Activated CD4-positive, alpha-beta T cell treated with anti-CD3 and anti-CD28 coated beads, Interleukin-2, amount 50 U/mL, for 48 hours (primary cell): ENCODE results near the gene UBXN1.

Experiments
- DNase-seq, 2 experiments: peaks; one replicate each; pipeline ENCODE4 v3.0.0-alpha.2; 2020

The UBXN1 gene, protein sequence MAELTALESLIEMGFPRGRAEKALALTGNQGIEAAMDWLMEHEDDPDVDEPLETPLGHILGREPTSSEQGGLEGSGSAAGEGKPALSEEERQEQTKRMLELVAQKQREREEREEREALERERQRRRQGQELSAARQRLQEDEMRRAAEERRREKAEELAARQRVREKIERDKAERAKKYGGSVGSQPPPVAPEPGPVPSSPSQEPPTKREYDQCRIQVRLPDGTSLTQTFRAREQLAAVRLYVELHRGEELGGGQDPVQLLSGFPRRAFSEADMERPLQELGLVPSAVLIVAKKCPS

DNA sequence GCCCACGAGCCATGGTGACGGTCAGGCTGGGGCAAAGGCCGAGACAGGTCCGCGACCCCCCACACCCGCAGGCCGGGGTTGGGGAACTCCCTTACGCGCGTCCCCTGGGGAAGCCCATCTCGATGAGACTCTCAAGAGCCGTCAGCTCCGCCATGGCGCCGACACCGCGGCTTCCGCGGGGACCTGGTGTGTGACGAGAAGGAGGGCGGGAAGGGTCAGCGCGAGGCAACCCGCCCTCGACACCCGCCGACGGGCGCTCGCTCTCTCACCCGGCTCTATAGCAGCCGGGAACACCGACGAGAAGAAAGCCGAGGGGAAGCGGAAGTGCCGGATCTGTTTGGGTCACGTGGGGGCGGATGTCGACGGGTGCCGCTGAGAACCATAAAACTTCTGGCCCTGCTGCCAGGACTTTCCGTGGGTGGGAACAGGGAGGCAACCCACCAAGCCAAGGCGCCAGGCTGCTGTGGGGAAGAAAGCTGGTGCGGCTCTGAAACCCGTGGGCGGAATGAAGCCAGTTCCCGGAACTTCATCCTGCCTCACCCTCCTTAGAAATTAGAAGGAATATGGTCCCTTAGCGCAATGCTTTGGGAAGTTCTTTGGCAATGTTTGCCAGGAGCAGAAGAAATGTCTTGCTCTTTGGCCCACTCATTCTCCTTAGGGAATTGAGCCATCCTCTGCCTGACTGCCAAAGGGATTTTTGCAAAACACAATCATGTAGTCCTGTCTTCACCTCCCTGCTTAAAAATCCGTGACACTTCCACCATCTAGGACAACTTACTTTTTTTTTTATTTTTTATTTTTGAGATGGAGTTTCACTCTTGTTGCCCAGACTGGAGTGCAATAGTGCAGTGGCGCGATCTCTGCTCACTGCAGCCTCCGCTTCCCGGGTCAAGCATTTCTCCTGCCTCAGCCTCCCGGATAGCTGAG is at the start of gene UBXN1:
UBXN1 (minus strand) TSS at position 304 of the 927 bp plus-strand sequence; CDS start at position 154, 150 bp downstream.
- peak; percentile 88 to 91 for DNase-seq

GRCh38 chr11:62728171-62728988 is 49.5 kb upstream of the UBXN1 start, which contains the start of gene TTC9C:
Gene TTC9C, plus strand, starts transcription at chr11:62728486. Its CDS starts 363 bp downstream, at chr11:62728849.
- peak; percentile 85 to 89 for DNase-seq

GRCh38 chr11:62727872-62728170 is 48.9 kb upstream of the UBXN1 start:
- DNase-seq, result peak; percentile 78 to 87

DNA sequence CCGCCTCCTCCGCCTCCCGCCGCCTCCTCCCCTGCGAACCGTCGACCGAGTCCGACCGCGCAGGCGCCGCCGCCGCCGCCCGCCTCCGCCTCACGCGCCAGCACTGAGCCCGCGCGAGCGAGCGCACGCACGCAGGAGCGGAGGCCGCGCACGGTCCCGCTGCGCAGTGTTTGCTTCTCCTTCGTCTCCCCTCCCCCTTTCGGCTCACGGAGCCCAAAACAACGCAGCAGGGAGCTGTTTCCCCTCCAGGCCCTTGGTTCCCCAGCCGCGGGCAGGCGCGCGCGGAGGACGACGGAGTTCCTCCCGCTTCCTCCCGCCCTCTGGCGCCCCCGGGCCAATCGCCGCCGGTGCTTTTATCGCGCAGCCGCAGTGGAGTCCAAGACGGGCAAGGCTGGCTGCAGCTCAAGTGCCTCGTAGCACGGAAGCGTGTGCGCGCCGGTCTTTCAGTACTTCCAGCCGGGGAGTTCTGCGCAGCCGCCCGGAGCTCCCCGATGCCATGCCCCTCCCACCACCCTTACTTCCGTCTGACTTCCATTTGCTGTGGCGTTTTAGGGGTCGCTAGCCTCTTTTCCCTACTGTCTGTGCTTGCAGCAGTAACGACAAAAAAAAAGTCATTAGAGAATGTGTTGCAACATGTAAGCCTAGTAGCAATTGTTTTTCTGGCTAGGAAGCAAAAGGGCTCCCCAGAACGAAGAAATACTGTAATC is 48.4 kb upstream of the UBXN1 start, which contains the start of gene HNRNPUL2:
HNRNPUL2 (minus strand) TSS at position 293 of the 707 bp plus-strand sequence. CDS start 301 bp downstream, outside the sequence.
- DNase-seq, result peak; percentile 97 to 98

GRCh38 chr11:62726915-62727164 is 48.0 kb upstream of the UBXN1 start:
- no peak for DNase-seq

DNA sequence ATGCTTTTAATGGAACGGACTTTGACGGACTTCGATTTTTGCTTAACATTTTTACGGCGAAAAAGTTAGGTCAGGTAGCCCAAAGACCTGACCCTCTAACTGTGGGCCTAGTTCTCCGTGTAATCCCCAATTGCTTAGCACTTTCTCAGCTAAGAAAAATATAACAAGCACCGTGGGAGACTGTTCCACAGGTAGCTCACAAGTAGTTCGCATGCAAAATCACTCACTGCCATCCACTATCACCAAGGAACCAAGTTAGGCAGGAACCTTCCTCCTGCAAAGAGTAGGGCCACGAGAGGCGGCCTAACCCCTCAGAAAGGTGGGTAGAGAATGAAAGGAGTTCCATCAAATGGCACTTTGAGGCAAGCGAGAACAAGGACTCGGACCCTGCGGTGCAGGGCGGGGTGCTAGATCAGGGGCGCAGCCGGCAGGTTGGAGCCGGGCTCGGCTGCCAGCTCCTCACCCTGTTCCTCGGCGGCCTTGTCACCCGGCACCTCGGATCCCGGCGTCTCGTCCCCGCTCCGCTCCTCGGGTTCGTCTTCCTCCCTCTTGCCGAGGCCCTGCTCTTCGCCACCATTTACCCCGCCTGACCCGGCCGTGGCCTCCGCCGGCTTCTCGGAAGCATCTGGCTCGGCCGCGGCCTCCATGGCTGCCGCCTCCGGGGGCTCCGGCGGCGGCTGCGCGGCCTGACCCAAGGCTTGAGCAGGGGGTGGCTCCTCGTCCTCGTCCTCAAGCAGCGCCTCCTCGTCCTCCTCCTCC is 47.5 kb upstream of the UBXN1 start:
- DNase-seq, result no peak

GRCh38 chr11:62725646-62726045 is 46.8 kb upstream of the UBXN1 start:
- no peak for DNase-seq

DNA sequence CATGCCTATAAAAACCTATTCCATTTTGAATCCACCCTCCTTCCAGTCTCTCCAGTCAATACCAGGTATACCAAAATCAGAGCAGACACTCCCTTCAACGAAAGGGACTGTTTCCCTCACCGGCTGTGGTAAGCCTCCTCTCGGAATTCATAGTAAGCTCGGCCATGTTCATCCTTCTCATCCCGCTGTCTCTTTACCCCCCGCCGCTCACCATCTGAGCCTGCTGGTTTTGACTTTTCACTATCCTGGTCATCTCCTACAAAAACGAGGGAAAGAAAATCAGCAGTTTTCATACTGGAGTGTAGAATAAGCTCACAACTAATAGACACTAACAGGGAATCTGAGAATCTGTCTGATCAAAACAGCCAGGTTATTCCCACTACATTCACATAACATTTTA is 45.3 kb upstream of the UBXN1 start:
- DNase-seq, result no peak

- no peak for DNase-seq
Measured at GRCh38 chr11:62721994-62722393, 43.1 kb upstream of the UBXN1 start.

DNA sequence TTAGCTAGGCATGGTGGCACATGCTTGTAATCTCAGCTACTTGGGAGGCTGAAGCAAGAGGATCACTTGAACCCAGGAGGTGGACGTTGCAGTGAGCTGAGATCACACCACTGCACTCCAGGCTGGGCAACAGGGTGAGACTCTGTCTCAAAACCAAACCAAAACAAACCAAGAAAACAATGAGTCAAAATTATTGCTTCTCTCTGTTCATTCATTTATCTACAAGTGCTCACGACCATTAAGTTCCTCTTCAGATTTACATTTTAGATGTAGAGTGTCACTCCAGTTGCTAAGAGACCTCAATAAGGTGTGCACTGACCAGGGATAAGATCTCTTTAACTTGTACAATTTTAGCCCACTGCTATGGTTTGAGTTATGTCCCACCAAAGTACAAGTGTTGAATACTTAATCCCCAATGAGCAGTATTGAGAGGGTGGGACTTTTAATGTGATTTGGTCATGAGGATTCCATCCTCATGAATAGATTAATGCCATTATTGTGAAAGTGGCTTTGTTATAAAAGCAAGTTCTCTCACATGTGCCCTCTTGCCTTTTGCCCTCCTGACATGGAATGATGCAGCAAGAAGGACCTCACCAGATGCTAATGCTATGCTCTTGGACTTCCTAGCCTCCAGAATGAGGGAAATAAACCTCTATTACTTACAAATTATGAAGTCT is 40.6 kb upstream of the UBXN1 start:
- no peak for DNase-seq

- no peak for DNase-seq
Measured at GRCh38 chr11:62716816-62717215, 37.9 kb upstream of the UBXN1 start.

DNA sequence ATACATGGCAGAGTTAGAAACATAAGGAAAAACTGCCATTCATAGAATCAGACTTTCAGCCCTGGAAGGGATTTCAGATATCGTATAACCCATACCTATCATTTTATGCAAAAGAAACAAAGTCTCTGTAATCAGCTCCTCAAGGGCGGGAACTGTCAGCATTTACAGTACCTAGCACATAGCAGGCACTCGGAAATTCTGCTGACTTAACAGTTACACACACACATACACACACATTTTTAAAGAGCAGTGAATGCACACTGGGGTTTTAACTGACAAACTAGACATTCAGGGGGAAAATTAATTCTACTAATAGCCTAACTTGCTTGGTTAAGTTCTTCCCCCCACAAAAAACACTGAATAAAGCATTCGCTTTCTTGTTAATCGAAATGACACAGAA is 37.3 kb upstream of the UBXN1 start:
- no peak for DNase-seq

DNA sequence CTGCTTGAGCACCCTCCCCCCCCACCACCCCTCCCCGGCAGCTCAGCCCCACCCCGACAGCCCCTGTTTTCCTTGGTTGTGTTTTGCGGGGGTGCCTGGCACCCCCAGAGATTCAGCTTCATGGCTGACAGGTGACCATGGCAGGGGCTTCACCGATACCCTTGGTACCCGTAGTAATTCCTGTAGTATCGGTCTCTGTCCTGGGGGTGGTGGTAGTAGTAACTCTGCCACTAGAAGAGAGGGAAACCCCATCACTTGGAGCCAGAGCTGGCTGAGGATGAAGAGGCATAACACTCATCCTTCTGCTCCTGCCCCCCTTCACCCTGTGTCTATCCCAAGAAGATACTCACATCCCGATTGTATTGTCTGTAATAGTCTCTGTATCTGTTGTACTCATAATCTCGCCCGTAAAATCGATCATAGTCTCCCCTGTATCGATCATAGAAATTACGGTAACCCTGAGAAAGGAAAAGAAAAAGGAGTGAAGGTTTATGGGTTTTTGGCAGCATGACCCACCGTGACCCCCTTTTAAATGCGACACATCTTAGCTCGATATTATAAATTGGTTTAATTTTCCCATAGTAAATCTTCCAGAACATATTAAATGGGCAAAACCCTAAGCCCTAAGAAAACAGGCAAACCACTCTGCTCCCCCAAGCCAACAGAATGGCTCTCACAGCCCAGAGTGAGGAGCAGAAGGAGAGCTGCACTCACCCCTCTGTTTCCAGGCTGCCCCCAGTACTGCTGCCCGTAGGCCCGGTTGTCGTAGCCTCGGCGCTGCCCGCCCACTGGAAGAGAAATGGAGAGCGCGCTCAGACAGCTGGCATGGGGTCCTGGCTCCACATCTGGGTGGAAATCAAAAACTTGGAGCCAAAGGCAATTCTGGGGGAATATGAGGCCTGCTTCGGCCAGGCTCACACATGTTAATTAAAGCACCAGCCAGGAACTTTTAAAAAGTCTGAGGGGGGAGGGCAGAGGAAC is 36.6 kb upstream of the UBXN1 start:
- no peak for DNase-seq

- DNase-seq, result no peak
Measured at GRCh38 chr11:62713343-62713742, 34.5 kb upstream of the UBXN1 start.

DNA sequence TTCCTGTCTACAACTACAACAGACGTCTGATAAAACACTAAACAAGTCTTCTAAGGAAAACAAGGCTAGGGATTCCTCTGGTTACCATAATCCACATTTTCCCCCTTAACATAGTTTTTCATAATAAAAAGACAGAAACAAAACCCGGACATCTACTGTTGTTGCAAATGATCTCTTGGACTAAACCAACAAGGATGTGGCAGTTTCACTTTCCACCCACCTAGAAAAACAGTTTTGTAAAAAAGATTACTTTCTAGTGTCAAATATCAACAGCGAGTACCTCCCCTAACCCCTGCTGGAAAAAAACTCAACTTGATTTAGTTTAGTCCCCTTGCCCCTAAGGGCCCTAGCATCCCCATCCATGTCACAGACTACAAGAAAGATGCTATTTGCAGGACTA is 34.0 kb upstream of the UBXN1 start:
- no peak for DNase-seq

GRCh38 chr11:62712276-62712812 is 33.5 kb upstream of the UBXN1 start:
- no peak for DNase-seq

- DNase-seq, result peak in 1 of 2 experiments; percentile 40
Measured at GRCh38 chr11:62710001-62710345, 31.1 kb upstream of the UBXN1 start.

- peak; percentile 96 for DNase-seq
Measured at GRCh38 chr11:62709247-62710000, 30.6 kb upstream of the UBXN1 start.

DNA sequence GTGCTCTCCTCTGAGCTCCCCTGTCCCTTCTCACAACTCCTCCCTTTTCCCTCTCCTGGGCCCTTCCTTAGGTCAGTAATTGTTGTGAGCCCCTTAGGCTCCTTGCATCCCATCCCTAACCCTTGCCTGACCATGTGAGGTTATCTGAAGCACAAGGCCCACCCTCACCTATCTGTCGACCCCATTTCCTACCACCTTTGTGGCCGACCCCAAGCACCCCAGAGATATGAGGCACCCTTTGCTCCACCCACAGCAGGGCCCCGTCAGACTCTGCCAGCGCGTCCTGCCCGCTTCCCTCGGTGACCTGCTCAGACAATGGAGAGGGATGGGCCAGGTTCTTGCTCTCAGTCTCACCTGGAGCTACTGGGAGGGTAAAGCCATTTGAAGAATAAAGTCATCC is 29.9 kb upstream of the UBXN1 start:
- DNase-seq, result peak; percentile 49 to 52
